ENCODE results near the gene NADK2.

NADK2 gene

GRCh38 chr5:36162810-36163486, 78.8 kb downstream of the NADK2 start:
- Histone ChIP-seq H3K36me3 (ENCODE audit: control insufficient read depth in 2 of 2, insufficient read depth in 2 of 2, low read length in 2 of 2) (peaks cover 28 to 42% of the 10 kb centered on the region in 2 donors), H3K9me3 (ENCODE audit: control insufficient read depth in 2 of 2, low read length in 2 of 2) (no peaks in the 10 kb centered on the region), H3K4me1 (ENCODE audit: control insufficient read depth, insufficient read depth, low read length) (no peaks in the 10 kb centered on the region), H3K9ac (ENCODE audit: low read length in 2 of 2) (no peak overlapping the region), H3K4me3 (ENCODE audit: low read length in 2 of 2) (no peak overlapping the region), H3K27me3 (ENCODE audit: control insufficient read depth in 1 of 2, insufficient read depth in 2 of 2, low read length in 2 of 2) (no peaks in the 10 kb centered on the region), H3K27ac (ENCODE audit: low read length) (no peak overlapping the region)

- H3K4me3 ChIP-seq (ENCODE audit: low read length in 2 of 2), result no peak overlapping the region
- H3K9ac ChIP-seq (ENCODE audit: low read length in 2 of 2), result no peak overlapping the region
- no peaks in the 10 kb centered on the region for H3K9me3 ChIP-seq (ENCODE audit: control insufficient read depth in 2 of 2, low read length in 2 of 2)
- no peak overlapping the region for H3K27ac ChIP-seq (ENCODE audit: low read length)
- H3K36me3 ChIP-seq (ENCODE audit: control insufficient read depth in 2 of 2, insufficient read depth in 2 of 2, low read length in 2 of 2), result peaks cover 30 to 35% of the 10 kb centered on the region in 2 donors
- no peaks in the 10 kb centered on the region for H3K27me3 ChIP-seq (ENCODE audit: control insufficient read depth in 1 of 2, insufficient read depth in 2 of 2, low read length in 2 of 2)
- no peaks in the 10 kb centered on the region for H3K4me1 ChIP-seq (ENCODE audit: control insufficient read depth, insufficient read depth, low read length)
These were observed 80.4 kb downstream of the NADK2 start for GRCh38 chr5:36161361-36161760.

- Histone ChIP-seq H3K4me1 (ENCODE audit: control insufficient read depth, insufficient read depth, low read length) (no peaks in the 10 kb centered on the region), H3K27me3 (ENCODE audit: control insufficient read depth in 1 of 2, insufficient read depth in 2 of 2, low read length in 2 of 2) (no peaks in the 10 kb centered on the region), H3K27ac (ENCODE audit: low read length) (no peak overlapping the region), H3K36me3 (ENCODE audit: control insufficient read depth in 2 of 2, insufficient read depth in 2 of 2, low read length in 2 of 2) (peaks cover 30 to 38% of the 10 kb centered on the region in 2 donors), H3K9me3 (ENCODE audit: control insufficient read depth in 2 of 2, low read length in 2 of 2) (no peaks in the 10 kb centered on the region), H3K9ac (ENCODE audit: low read length in 2 of 2) (no peak overlapping the region), H3K4me3 (ENCODE audit: low read length in 2 of 2) (no peak overlapping the region)
These were observed 81.1 kb downstream of the NADK2 start for GRCh38 chr5:36160617-36161016.

GRCh38 chr5:36158144-36158543, 83.6 kb downstream of the NADK2 start:
- H3K9ac ChIP-seq (ENCODE audit: low read length in 2 of 2), result no peak overlapping the region
- H3K4me3 ChIP-seq (ENCODE audit: low read length in 2 of 2), result no peak overlapping the region
- peaks cover 9% of the 10 kb centered on the region for H3K4me1 ChIP-seq (ENCODE audit: control insufficient read depth, insufficient read depth, low read length)
- H3K27me3 ChIP-seq (ENCODE audit: control insufficient read depth in 1 of 2, insufficient read depth in 2 of 2, low read length in 2 of 2), result no peaks in the 10 kb centered on the region
- H3K27ac ChIP-seq (ENCODE audit: low read length), result no peak overlapping the region
- no peaks in the 10 kb centered on the region for H3K9me3 ChIP-seq (ENCODE audit: control insufficient read depth in 2 of 2, low read length in 2 of 2)
- peaks cover 23 to 27% of the 10 kb centered on the region in 2 donors for H3K36me3 ChIP-seq (ENCODE audit: control insufficient read depth in 2 of 2, insufficient read depth in 2 of 2, low read length in 2 of 2)

GRCh38 chr5:36156619-36157018, 85.1 kb downstream of the NADK2 start:
- no peaks in the 10 kb centered on the region for H3K9me3 ChIP-seq (ENCODE audit: control insufficient read depth in 2 of 2, low read length in 2 of 2)
- peaks cover 14% of the 10 kb centered on the region for H3K4me1 ChIP-seq (ENCODE audit: control insufficient read depth, insufficient read depth, low read length)
- no peak overlapping the region for H3K9ac ChIP-seq (ENCODE audit: low read length in 2 of 2)
- no peak overlapping the region for H3K27ac ChIP-seq (ENCODE audit: low read length)
- no peaks in the 10 kb centered on the region for H3K27me3 ChIP-seq (ENCODE audit: control insufficient read depth in 1 of 2, insufficient read depth in 2 of 2, low read length in 2 of 2)
- no peak overlapping the region for H3K4me3 ChIP-seq (ENCODE audit: low read length in 2 of 2)
- peaks cover 16 to 18% of the 10 kb centered on the region in 2 donors for H3K36me3 ChIP-seq (ENCODE audit: control insufficient read depth in 2 of 2, insufficient read depth in 2 of 2, low read length in 2 of 2)

- Histone ChIP-seq H3K9ac (ENCODE audit: low read length in 2 of 2) (no peak overlapping the region), H3K27me3 (ENCODE audit: control insufficient read depth in 1 of 2, insufficient read depth in 2 of 2, low read length in 2 of 2) (no peaks in the 10 kb centered on the region), H3K27ac (ENCODE audit: low read length) (no peak overlapping the region), H3K36me3 (ENCODE audit: control insufficient read depth in 2 of 2, insufficient read depth in 2 of 2, low read length in 2 of 2) (peaks cover 14% of the 10 kb centered on the region in 2 donors), H3K9me3 (ENCODE audit: control insufficient read depth in 2 of 2, low read length in 2 of 2) (no peaks in the 10 kb centered on the region), H3K4me3 (ENCODE audit: low read length in 2 of 2) (no peak overlapping the region), H3K4me1 (ENCODE audit: control insufficient read depth, insufficient read depth, low read length) (peaks cover 14% of the 10 kb centered on the region)
These were observed 85.6 kb downstream of the NADK2 start for GRCh38 chr5:36156121-36156601.

- no peak overlapping the region for H3K4me3 ChIP-seq (ENCODE audit: low read length in 2 of 2)
- no peak overlapping the region for H3K27ac ChIP-seq (ENCODE audit: low read length)
- H3K9me3 ChIP-seq (ENCODE audit: control insufficient read depth in 2 of 2, low read length in 2 of 2), result no peaks in the 10 kb centered on the region
- no peak overlapping the region for H3K9ac ChIP-seq (ENCODE audit: low read length in 2 of 2)
- H3K36me3 ChIP-seq (ENCODE audit: control insufficient read depth in 2 of 2, insufficient read depth in 2 of 2, low read length in 2 of 2), result peaks cover 14% of the 10 kb centered on the region in 2 donors
- H3K27me3 ChIP-seq (ENCODE audit: control insufficient read depth in 1 of 2, insufficient read depth in 2 of 2, low read length in 2 of 2), result no peaks in the 10 kb centered on the region
- peaks cover 14% of the 10 kb centered on the region for H3K4me1 ChIP-seq (ENCODE audit: control insufficient read depth, insufficient read depth, low read length)
These were observed 86.4 kb downstream of the NADK2 start for GRCh38 chr5:36155291-36155690.

- no peaks in the 10 kb centered on the region for H3K27me3 ChIP-seq (ENCODE audit: control insufficient read depth in 1 of 2, insufficient read depth in 2 of 2, low read length in 2 of 2)
- H3K36me3 ChIP-seq (ENCODE audit: control insufficient read depth in 2 of 2, insufficient read depth in 2 of 2, low read length in 2 of 2), result peaks cover 6 to 8% of the 10 kb centered on the region in 2 donors
- no peak overlapping the region for H3K4me3 ChIP-seq (ENCODE audit: low read length in 2 of 2)
- no peaks in the 10 kb centered on the region for H3K9me3 ChIP-seq (ENCODE audit: control insufficient read depth in 2 of 2, low read length in 2 of 2)
- H3K27ac ChIP-seq (ENCODE audit: low read length), result no peak overlapping the region
- H3K9ac ChIP-seq (ENCODE audit: low read length in 2 of 2), result no peak overlapping the region
- peaks cover 14% of the 10 kb centered on the region for H3K4me1 ChIP-seq (ENCODE audit: control insufficient read depth, insufficient read depth, low read length)
These were observed 88.0 kb downstream of the NADK2 start for GRCh38 chr5:36153726-36154125.

- H3K27ac ChIP-seq (ENCODE audit: low read length), result no peak overlapping the region
- peak overlapping the region in 1 of 2 donors; percentile 2 for H3K9ac ChIP-seq (ENCODE audit: low read length in 2 of 2)
- H3K36me3 ChIP-seq (ENCODE audit: control insufficient read depth in 2 of 2, insufficient read depth in 2 of 2, low read length in 2 of 2), result peaks cover 6% of the 10 kb centered on the region in 2 donors
- peaks cover 14% of the 10 kb centered on the region for H3K4me1 ChIP-seq (ENCODE audit: control insufficient read depth, insufficient read depth, low read length)
- H3K9me3 ChIP-seq (ENCODE audit: control insufficient read depth in 2 of 2, low read length in 2 of 2), result no peaks in the 10 kb centered on the region
- H3K4me3 ChIP-seq (ENCODE audit: low read length in 2 of 2), result peak overlapping the region; percentile 32 to 93
- H3K27me3 ChIP-seq (ENCODE audit: control insufficient read depth in 1 of 2, insufficient read depth in 2 of 2, low read length in 2 of 2), result no peaks in the 10 kb centered on the region
These were observed 88.4 kb downstream of the NADK2 start for GRCh38 chr5:36153298-36153677.

GRCh38 chr5:36152324-36153297, 89.1 kb downstream of the NADK2 start:
- peaks cover 6% of the 10 kb centered on the region in 2 donors for H3K36me3 ChIP-seq (ENCODE audit: control insufficient read depth in 2 of 2, insufficient read depth in 2 of 2, low read length in 2 of 2)
- peak overlapping the region; percentile 64 to 93 for H3K4me3 ChIP-seq (ENCODE audit: low read length in 2 of 2)
- peak overlapping the region; percentile 80 to 85 for H3K9ac ChIP-seq (ENCODE audit: low read length in 2 of 2)
- no peaks in the 10 kb centered on the region for H3K9me3 ChIP-seq (ENCODE audit: control insufficient read depth in 2 of 2, low read length in 2 of 2)
- no peaks in the 10 kb centered on the region for H3K27me3 ChIP-seq (ENCODE audit: control insufficient read depth in 1 of 2, insufficient read depth in 2 of 2, low read length in 2 of 2)
- H3K4me1 ChIP-seq (ENCODE audit: control insufficient read depth, insufficient read depth, low read length), result peaks cover 14% of the 10 kb centered on the region
- H3K27ac ChIP-seq (ENCODE audit: low read length), result no peak overlapping the region

Measured in stomach smooth muscle (tissue), 2 donors.